Osteoblast (primary cell): ENCODE results near the gene WDR31. TPM values are rescaled to one million over a fixed set of nuclear protein-coding genes. Genes with fewer than 3 reads are reported as not detected.

Experiments
- DNase-seq: peaks from one replicate; pipeline ENCODE4 v3.0.0; 2011; ENCODE audit warnings: low spot score, mixed read lengths; ENCODE audit not compliant: insufficient read length; ENCODE audit errors: missing footprints
- H2AFZ ChIP-seq: 2 replicates; pipeline ENCODE4 v1.6.0; 2011; ENCODE audit warnings: mild to moderate bottlenecking, low read length
- H3K27ac ChIP-seq: 2 replicates; pipeline ENCODE4 v1.5.1; 2011; ENCODE audit warnings: mild to moderate bottlenecking, low read depth, low read length, moderate library complexity
- H3K27me3 ChIP-seq: 2 replicates; pipeline ENCODE4 v1.6.0; 2012; ENCODE audit warnings: mild to moderate bottlenecking, control low read depth, inconsistent platforms, low read length, moderate library complexity; ENCODE audit not compliant: insufficient read depth
- H3K36me3 ChIP-seq: 2 replicates; pipeline ENCODE4 v1.5.1; 2011; ENCODE audit warnings: mild to moderate bottlenecking, low read length, control low read depth, moderate library complexity; ENCODE audit not compliant: insufficient read depth
- H3K4me1 ChIP-seq: 2 replicates; pipeline ENCODE4 v1.5.1; 2011; ENCODE audit warnings: mild to moderate bottlenecking, low read length, control low read depth, moderate library complexity; ENCODE audit not compliant: insufficient read depth
- H3K4me2 ChIP-seq: 2 replicates; pipeline ENCODE4 v1.6.0; 2011; ENCODE audit warnings: mild to moderate bottlenecking, low read length; ENCODE audit not compliant: insufficient read depth
- H3K4me3 ChIP-seq: fragments of 200-600 bp; sonication (generic); 3 replicates; pipeline ENCODE4 v1.5.1; 2012; ENCODE audit warnings: mild to moderate bottlenecking, low read length, inconsistent platforms; ENCODE audit not compliant: insufficient read depth
- H3K79me2 ChIP-seq: 2 replicates; pipeline ENCODE4 v1.6.0; 2012; ENCODE audit warnings: mild to moderate bottlenecking, low read length, control low read depth, inconsistent platforms; ENCODE audit not compliant: insufficient read depth
- H3K9me3 ChIP-seq: 2 replicates; pipeline ENCODE4 v1.5.1; 2011; ENCODE audit warnings: low read depth, low read length, control low read depth
- H4K20me1 ChIP-seq: 2 replicates; pipeline ENCODE4 v1.6.0; 2012; ENCODE audit warnings: mild to moderate bottlenecking, low read length, control low read depth; ENCODE audit not compliant: insufficient read depth
- total RNA-seq: library from RNA; depleted of rRNA; stranded (reverse); fragments of >200 nt; gene quantifications from 2 replicates; pipeline ENCODE4 v1.2.3, GENCODE V29; 2012
- TF ChIP-seq, protein P1 (sequence below): IDR thresholded peaks from 2 replicates; pipeline ENCODE4 v1.5.1; 2011; ENCODE audit warnings: mild to moderate bottlenecking, low read depth, low read length, moderate library complexity; ENCODE audit errors: extremely low read depth

The WDR31 gene
- total RNA-seq, 1 donor, result 1.4 TPM

DNA sequence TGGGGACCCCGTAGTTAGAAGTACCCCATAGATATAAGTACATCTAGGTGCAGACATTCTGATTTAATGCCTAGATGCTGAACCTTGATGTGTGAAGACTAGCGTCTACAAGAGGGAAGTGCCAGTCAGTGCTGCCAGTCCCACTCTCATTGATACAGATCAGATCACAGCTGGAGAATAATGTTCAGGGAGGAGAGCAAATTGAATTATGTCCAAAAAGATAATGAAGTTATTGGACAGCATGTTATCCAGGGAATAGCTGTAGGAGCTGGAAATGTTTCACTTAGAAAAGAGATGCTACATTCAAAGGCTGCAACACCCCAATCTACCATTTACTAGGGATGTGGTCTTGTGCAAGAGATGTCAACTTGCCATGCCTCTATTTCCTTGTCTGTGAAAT, 21.0 kb downstream of the WDR31 start:
- H3K4me1 ChIP-seq, result no peaks in the 10 kb centered on the region
- H3K4me3 ChIP-seq, result no peak overlapping the region
- H3K27ac ChIP-seq, result no peak overlapping the region
- H2AFZ ChIP-seq, result no peak overlapping the region
- no peaks in the 10 kb centered on the region for H3K36me3 ChIP-seq
- H3K4me2 ChIP-seq, result no peak overlapping the region
- H3K27me3 ChIP-seq, result no peaks in the 10 kb centered on the region
- TF ChIP-seq, protein P1, sequence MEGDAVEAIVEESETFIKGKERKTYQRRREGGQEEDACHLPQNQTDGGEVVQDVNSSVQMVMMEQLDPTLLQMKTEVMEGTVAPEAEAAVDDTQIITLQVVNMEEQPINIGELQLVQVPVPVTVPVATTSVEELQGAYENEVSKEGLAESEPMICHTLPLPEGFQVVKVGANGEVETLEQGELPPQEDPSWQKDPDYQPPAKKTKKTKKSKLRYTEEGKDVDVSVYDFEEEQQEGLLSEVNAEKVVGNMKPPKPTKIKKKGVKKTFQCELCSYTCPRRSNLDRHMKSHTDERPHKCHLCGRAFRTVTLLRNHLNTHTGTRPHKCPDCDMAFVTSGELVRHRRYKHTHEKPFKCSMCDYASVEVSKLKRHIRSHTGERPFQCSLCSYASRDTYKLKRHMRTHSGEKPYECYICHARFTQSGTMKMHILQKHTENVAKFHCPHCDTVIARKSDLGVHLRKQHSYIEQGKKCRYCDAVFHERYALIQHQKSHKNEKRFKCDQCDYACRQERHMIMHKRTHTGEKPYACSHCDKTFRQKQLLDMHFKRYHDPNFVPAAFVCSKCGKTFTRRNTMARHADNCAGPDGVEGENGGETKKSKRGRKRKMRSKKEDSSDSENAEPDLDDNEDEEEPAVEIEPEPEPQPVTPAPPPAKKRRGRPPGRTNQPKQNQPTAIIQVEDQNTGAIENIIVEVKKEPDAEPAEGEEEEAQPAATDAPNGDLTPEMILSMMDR, result no peak
- no peaks in the 10 kb centered on the region for H4K20me1 ChIP-seq
- no peaks in the 10 kb centered on the region for H3K9me3 ChIP-seq
- no peaks in the 10 kb centered on the region for H3K79me2 ChIP-seq
- no peak for DNase-seq

DNA sequence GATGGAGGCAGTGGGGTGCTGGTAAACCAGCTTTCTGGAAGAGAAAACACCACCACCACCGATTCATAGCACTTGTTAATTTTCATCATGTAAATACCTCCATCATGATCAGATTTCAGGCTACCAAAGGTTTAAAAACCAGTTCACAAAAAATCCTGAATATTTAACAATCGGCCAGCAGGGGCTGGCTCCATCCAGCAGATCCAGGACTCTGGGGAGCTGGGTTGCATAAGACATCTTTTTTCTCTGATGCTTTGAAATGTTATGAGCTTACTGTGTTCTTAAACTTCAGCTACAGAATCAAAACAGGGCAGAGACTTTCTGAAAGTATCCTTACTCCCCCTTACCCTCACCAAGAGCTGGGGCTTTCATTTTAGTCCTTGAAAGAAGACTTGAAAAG, 22.3 kb downstream of the WDR31 start:
- no peak for DNase-seq
- Histone ChIP-seq H3K4me2 (no peak overlapping the region), H3K9me3 (no peaks in the 10 kb centered on the region), H4K20me1 (no peaks in the 10 kb centered on the region), H2AFZ (no peak overlapping the region), H3K79me2 (no peaks in the 10 kb centered on the region), H3K27ac (no peak overlapping the region), H3K4me1 (no peaks in the 10 kb centered on the region), H3K27me3 (no peaks in the 10 kb centered on the region), H3K4me3 (no peak overlapping the region), H3K36me3 (no peaks in the 10 kb centered on the region)
- TF ChIP-seq, protein P1, result peak; percentile 56

DNA sequence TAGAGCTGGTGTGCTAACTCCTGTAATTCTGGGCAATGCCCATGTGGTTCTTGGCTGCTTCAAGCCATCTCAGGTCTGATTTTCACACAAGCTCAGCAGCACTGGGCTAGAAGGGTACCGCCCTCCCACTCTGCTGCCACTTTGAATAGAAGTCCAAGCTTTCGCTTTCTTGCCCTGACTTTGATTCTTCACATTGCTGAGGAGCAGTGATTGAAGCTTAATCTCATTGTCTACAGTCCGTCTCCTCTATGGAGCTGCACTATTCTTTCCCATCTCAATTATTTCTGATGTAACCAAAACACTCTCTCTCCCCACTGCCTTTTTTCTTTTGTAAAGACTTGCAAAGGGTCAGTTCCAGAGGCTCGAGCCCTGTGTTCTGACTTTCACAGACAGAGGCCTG, 24.0 kb downstream of the WDR31 start:
- Histone ChIP-seq H3K4me3 (no peak overlapping the region), H3K27ac (no peak overlapping the region), H3K4me1 (no peaks in the 10 kb centered on the region), H3K27me3 (no peaks in the 10 kb centered on the region), H3K79me2 (no peaks in the 10 kb centered on the region), H3K36me3 (no peaks in the 10 kb centered on the region), H3K4me2 (no peak overlapping the region), H3K9me3 (no peaks in the 10 kb centered on the region), H4K20me1 (no peaks in the 10 kb centered on the region), H2AFZ (no peak overlapping the region)
- no peak for DNase-seq
- TF ChIP-seq, protein P1, result no peak

DNA sequence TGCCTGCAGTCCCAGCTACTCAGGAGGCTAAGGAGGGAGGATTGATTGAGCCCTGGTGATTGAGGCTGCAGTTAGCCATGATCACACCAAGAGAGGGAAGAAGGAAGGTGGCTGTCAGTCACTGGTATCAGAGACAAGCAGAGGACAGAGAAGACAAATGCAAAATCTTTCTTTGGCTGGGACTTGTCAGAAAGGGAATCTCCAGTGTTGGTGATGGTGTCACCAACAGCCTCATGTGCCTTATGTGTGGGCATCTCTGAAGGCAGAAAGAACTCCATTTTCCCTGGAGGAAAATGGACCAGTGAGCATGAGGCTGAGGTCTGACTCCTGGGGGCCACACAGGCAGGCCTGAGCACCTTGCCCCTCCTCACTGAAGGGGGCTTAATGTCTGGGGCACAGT, 24.8 kb downstream of the WDR31 start:
- no peak overlapping the region for H3K4me3 ChIP-seq
- H2AFZ ChIP-seq, result no peak overlapping the region
- no peaks in the 10 kb centered on the region for H4K20me1 ChIP-seq
- no peaks in the 10 kb centered on the region for H3K36me3 ChIP-seq
- TF ChIP-seq, protein P1, result no peak
- no peaks in the 10 kb centered on the region for H3K9me3 ChIP-seq
- no peak overlapping the region for H3K4me2 ChIP-seq
- H3K4me1 ChIP-seq, result no peaks in the 10 kb centered on the region
- no peak for DNase-seq
- no peak overlapping the region for H3K27ac ChIP-seq
- H3K27me3 ChIP-seq, result no peaks in the 10 kb centered on the region
- H3K79me2 ChIP-seq, result no peaks in the 10 kb centered on the region
